Progenitor cell of endocrine pancreas (in vitro differentiated cells): ENCODE results near the gene PRIM1. TPM values are rescaled to one million over a fixed set of nuclear protein-coding genes. Genes with fewer than 3 reads are reported as not detected.
A peak's percentile ranks its signal among the peaks of the same experiment; 100 is the strongest.

Experiments used
- DNase-seq: peaks from one replicate; pipeline ENCODE4 v3.0.0; 2021; ENCODE audit warnings: low spot score; ENCODE audit not compliant: unreplicated experiment
- H3K27ac Mint-ChIP-seq: 2 replicates; pipeline ENCODE4 v1.8.0; 2021; ENCODE audit warnings: mild to moderate bottlenecking, moderate library complexity, mixed read lengths
- H3K27me3 Mint-ChIP-seq: 2 replicates; pipeline ENCODE4 v1.8.0; 2021; ENCODE audit warnings: mixed read lengths
- H3K36me3 Mint-ChIP-seq: 2 replicates; pipeline ENCODE4 v1.8.0; 2022; ENCODE audit warnings: mixed read lengths; ENCODE audit not compliant: insufficient read depth
- H3K4me1 Mint-ChIP-seq: 2 replicates; pipeline ENCODE4 v1.8.0; 2021; ENCODE audit warnings: low read depth, mixed read lengths
- H3K4me3 Mint-ChIP-seq: 2 replicates; pipeline ENCODE4 v1.8.0; 2021; ENCODE audit warnings: low read depth, mild to moderate bottlenecking, moderate library complexity, mixed read lengths
- H3K9me3 Mint-ChIP-seq: 2 replicates; pipeline ENCODE4 v1.8.0; 2021; ENCODE audit warnings: low read depth, mixed read lengths
- CTCF ChIP-seq: fragments of 200-600 bp; sonication (generic); IDR thresholded peaks from one replicate; pipeline ENCODE4 v1.5.0; 2021; ENCODE audit warnings: antibody characterized with exemption, mild to moderate bottlenecking; ENCODE audit not compliant: unreplicated experiment
- total RNA-seq: library from RNA; stranded (reverse); gene quantifications from 2 replicates; pipeline ENCODE4 v1.2.1, GENCODE V29; 2021

PRIM1 gene
- total RNA-seq, 1 donor from 2014 or later: 26.6 TPM

- no peaks in the 10 kb centered on the region for H3K27me3 Mint-ChIP-seq
- H3K27ac Mint-ChIP-seq: peak overlapping the region; percentile 100
- DNase-seq: no peak
- TF ChIP-seq CTCF: no peak
- H3K4me1 Mint-ChIP-seq: peaks cover 53% of the 10 kb centered on the region
- peaks cover 25% of the 10 kb centered on the region for H3K36me3 Mint-ChIP-seq
- no peaks in the 10 kb centered on the region for H3K9me3 Mint-ChIP-seq
- H3K4me3 Mint-ChIP-seq: peak overlapping the region; percentile 98
Measured at GRCh38 chr12:56723889-56724700, 28.0 kb downstream of the PRIM1 start.

GRCh38 chr12:56723352-56723751 is 28.8 kb downstream of the PRIM1 start:
- Mint-ChIP-seq H3K27ac (peak overlapping the region; percentile 100), H3K9me3 (no peaks in the 10 kb centered on the region), H3K36me3 (peaks cover 29% of the 10 kb centered on the region), H3K4me1 (peaks cover 58% of the 10 kb centered on the region), H3K27me3 (no peaks in the 10 kb centered on the region), H3K4me3 (peak overlapping the region; percentile 98)
- no peak for DNase-seq
- TF ChIP-seq CTCF: no peak

GRCh38 chr12:56722832-56723231 is 29.3 kb downstream of the PRIM1 start:
- no peaks in the 10 kb centered on the region for H3K27me3 Mint-ChIP-seq
- no peak for TF ChIP-seq CTCF
- DNase-seq: no peak
- no peak overlapping the region for H3K27ac Mint-ChIP-seq
- H3K4me3 Mint-ChIP-seq: peak overlapping the region; percentile 98
- H3K4me1 Mint-ChIP-seq: peaks cover 58% of the 10 kb centered on the region
- H3K36me3 Mint-ChIP-seq: peaks cover 29% of the 10 kb centered on the region
- H3K9me3 Mint-ChIP-seq: no peaks in the 10 kb centered on the region

- H3K4me1 Mint-ChIP-seq: peaks cover 59% of the 10 kb centered on the region
- peak overlapping the region; percentile 98 for H3K4me3 Mint-ChIP-seq
- peaks cover 29% of the 10 kb centered on the region for H3K36me3 Mint-ChIP-seq
- H3K9me3 Mint-ChIP-seq: no peaks in the 10 kb centered on the region
- H3K27ac Mint-ChIP-seq: peak overlapping the region; percentile 81
- TF ChIP-seq CTCF: no peak
- no peak for DNase-seq
- no peaks in the 10 kb centered on the region for H3K27me3 Mint-ChIP-seq
Measured at GRCh38 chr12:56721721-56722120, 30.4 kb downstream of the PRIM1 start.

- Mint-ChIP-seq H3K4me3 (no peak overlapping the region), H3K36me3 (peaks cover 31% of the 10 kb centered on the region), H3K9me3 (no peaks in the 10 kb centered on the region), H3K27me3 (no peaks in the 10 kb centered on the region), H3K27ac (peak overlapping the region; percentile 81), H3K4me1 (peaks cover 62% of the 10 kb centered on the region)
- DNase-seq: no peak
- TF ChIP-seq CTCF: no peak
Measured at GRCh38 chr12:56721216-56721615, 30.9 kb downstream of the PRIM1 start.
